ENCODE data around the gene CNTN6.

The CNTN6 gene

DNA sequence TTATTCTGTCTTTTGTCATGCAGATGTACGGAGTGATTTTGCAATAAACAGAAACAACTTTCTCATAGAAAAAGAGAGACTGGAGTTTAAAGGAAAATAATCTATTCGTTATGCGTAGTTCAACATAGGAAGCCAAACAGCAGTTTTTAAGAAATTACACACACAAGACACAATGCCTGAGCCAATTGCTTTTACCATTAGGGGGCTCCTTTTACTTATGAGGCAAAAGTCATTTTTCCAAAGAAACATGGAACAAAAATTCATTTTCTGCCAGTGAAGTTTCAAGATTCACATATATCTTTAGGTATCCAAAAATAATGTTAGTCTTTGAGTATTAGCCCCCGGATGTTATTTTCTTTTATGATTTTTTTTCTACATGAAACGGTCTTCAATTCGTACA lies 10.7 kb downstream of the CNTN6 start:
- TF ChIP-seq, protein P1, sequence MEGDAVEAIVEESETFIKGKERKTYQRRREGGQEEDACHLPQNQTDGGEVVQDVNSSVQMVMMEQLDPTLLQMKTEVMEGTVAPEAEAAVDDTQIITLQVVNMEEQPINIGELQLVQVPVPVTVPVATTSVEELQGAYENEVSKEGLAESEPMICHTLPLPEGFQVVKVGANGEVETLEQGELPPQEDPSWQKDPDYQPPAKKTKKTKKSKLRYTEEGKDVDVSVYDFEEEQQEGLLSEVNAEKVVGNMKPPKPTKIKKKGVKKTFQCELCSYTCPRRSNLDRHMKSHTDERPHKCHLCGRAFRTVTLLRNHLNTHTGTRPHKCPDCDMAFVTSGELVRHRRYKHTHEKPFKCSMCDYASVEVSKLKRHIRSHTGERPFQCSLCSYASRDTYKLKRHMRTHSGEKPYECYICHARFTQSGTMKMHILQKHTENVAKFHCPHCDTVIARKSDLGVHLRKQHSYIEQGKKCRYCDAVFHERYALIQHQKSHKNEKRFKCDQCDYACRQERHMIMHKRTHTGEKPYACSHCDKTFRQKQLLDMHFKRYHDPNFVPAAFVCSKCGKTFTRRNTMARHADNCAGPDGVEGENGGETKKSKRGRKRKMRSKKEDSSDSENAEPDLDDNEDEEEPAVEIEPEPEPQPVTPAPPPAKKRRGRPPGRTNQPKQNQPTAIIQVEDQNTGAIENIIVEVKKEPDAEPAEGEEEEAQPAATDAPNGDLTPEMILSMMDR (IDR thresholded peaks at IDR 0.05; ENCODE audit: low read depth, low read length) = no peak
- H3K4me3 ChIP-seq (replicated peaks in 1 of 2; ENCODE audit: low read depth in 2 of 2, low read length in 2 of 2) = no peak overlapping the region
- peak in 1 of 2 donors; percentile 6 for DNase-seq (ENCODE audit: low read depth in 2 of 2)

DNA sequence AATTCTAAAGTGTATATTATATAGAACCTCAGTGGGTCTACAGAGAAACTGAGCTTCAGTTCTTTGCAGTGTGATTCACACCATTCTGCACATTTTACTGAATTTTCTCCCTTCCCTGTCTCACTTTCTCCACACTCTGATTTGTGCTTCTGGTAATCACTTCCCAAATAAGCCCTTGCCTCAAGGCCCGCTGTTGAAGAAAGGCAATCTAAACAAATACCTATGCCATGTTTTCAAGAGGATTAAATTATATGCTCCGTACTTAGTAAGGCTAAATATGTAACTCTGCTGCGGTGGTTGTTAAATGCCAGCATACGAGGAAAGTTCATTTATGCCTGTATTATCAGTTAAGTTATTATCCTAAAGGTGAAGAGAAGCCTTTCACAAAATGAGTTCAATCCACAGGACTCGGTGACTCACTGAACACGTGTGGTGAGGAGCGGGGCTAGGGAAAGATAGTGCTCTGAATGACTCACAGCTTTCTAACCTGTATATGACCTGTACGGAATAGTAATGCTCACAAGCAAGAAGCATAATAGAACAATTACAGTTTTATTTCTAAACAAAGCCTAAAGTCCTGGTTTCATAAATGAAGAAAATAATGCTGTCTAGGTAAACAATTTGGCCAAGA lies 25.1 kb downstream of the CNTN6 start:
- TF ChIP-seq, protein P1 (IDR thresholded peaks at IDR 0.05; ENCODE audit: low read depth, low read length) = no peak
- peak in 1 of 2 donors; percentile 25 for DNase-seq (ENCODE audit: low read depth in 2 of 2)
- no peak overlapping the region for H3K4me3 ChIP-seq (replicated peaks in 1 of 2; ENCODE audit: low read depth in 2 of 2, low read length in 2 of 2)

DNA sequence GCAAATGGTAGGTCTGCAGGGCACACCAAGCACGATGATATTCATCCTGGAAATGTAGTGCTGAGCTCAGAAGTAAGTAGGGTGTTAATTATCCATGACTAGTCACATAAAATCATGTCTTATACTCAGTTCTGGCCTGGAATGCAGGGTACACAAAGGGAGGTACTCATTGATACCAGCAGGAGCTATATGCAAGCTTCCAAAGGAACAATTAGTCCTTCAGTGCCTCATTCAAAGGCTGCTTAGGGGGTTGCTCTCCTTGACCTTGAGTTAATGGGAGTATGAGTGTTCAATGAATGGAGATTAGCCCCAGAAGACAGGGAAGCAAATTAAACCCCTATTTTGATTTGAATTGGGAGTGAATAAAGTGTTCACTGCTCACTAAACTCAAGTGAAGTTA lies 38.3 kb downstream of the CNTN6 start:
- TF ChIP-seq, protein P1 (IDR thresholded peaks at IDR 0.05; ENCODE audit: low read depth, low read length) = no peak
- no peak overlapping the region for H3K4me3 ChIP-seq (replicated peaks in 1 of 2; ENCODE audit: low read depth in 2 of 2, low read length in 2 of 2)
- DNase-seq (ENCODE audit: low read depth in 2 of 2) = no peak

DNA sequence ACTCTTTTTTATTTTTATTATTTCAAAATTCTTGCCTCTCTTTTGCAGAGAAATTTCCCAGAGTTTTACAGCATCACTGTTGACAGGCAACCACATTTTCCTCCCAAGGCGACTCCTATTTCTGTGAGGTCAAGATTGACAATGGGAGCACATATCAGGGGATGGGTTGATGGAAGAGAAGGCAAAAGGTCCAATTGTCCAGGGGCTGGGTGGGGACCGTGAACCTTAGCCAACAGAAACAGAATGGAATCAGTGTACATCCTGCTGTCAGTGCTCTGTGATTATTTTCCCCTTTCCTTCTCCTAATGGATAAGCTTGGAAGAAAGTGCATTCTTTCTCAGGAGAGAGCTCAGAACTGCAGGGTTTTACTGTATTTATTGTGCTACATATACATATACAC lies 42.4 kb downstream of the CNTN6 start:
- TF ChIP-seq, protein P1 (IDR thresholded peaks at IDR 0.05; ENCODE audit: low read depth, low read length) = no peak
- DNase-seq (ENCODE audit: low read depth in 2 of 2) = no peak
- no peak overlapping the region for H3K4me3 ChIP-seq (replicated peaks in 1 of 2; ENCODE audit: low read depth in 2 of 2, low read length in 2 of 2)

DNA sequence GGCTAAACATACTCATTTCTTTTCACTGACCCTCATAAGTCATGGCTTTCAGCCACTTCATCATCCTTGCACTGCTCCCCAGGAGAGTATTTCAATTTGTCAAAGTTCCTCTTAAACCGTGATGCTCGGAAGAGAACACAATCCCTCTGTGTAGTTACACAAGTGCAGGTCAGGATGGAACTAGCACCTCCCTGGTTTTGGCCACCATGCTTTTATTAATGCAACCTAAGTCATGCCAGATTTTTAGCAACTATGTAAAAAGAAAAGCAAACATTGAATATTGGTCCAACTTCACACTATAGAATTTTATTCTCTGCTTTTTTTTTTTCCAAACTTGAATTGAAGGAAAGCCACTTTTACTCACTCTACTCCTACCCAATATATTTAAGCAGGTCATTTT lies 45.2 kb downstream of the CNTN6 start:
- no peak overlapping the region for H3K4me3 ChIP-seq (replicated peaks in 1 of 2; ENCODE audit: low read depth in 2 of 2, low read length in 2 of 2)
- no peak for DNase-seq (ENCODE audit: low read depth in 2 of 2)
- TF ChIP-seq, protein P1 (IDR thresholded peaks at IDR 0.05; ENCODE audit: low read depth, low read length) = no peak

DNA sequence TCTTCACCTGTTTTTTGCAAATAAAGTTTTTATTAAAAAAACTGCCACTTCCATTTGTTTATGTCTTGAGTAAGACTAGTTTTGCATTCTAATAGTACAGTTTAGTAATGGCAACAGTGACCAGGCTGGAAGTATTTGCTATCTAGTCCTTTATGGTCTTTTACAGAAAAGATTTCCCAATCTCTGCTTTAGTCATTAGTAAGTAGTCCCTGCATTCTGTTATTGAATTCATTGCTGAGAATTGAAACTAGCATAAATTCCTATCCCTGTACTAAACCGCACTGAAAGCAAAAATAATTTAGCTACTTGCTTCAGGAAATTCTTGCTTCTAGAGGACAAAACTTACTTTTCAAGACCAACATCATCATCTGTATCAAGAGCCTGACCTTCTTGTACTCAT lies 46.2 kb downstream of the CNTN6 start:
- no peak for DNase-seq (ENCODE audit: low read depth in 2 of 2)
- H3K4me3 ChIP-seq (replicated peaks in 1 of 2; ENCODE audit: low read depth in 2 of 2, low read length in 2 of 2) = no peak overlapping the region
- TF ChIP-seq, protein P1 (IDR thresholded peaks at IDR 0.05; ENCODE audit: low read depth, low read length) = no peak

DNA sequence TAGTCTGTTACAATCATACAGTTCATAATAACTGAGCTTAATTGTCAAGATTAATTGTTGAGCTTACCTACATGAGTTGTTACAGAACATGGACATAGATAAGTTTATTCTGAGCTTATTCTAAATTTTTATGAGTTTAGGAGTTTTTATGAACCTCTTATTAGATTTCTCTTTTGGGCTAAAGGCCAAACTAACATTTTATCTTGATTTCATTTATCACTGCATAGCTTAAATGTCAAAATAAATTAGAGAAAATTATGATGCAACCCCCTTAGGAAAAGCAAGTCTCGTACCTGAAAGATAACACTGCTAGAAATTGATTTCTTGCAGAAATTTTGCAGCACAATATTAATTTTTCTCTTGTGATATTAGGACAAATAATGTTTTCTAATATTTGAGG lies 54.5 kb downstream of the CNTN6 start:
- TF ChIP-seq, protein P1 (IDR thresholded peaks at IDR 0.05; ENCODE audit: low read depth, low read length) = no peak
- no peak for DNase-seq (ENCODE audit: low read depth in 2 of 2)
- H3K4me3 ChIP-seq (replicated peaks in 1 of 2; ENCODE audit: low read depth in 2 of 2, low read length in 2 of 2) = no peak overlapping the region
